Transverse colon (tissue), 4 donors: Measurements from ENCODE around the gene DCTN2. TPM values are rescaled to one million over a fixed set of nuclear protein-coding genes. Genes with fewer than 3 reads are reported as not detected.
A peak's percentile ranks its signal among the peaks of the same experiment; 100 is the strongest.

Source experiments
- DNase-seq: peaks from one replicate; pipeline ENCODE4 v3.0.0-alpha.2; 2019
- H3K27ac ChIP-seq, 4 donors: fragments of 200-600 bp; sonication (generic); 2 replicates each; pipeline ENCODE4 v1.5.1; 2016 to 2018; ENCODE audit warnings: inconsistent platforms in 4 of 4
- H3K27me3 ChIP-seq: fragments of 200-600 bp; sonication (generic); 2 replicates; pipeline ENCODE4 v1.5.1; 2017; ENCODE audit warnings: inconsistent platforms
- H3K36me3 ChIP-seq, 4 donors: fragments of 200-600 bp; sonication (generic); 2 replicates each; pipeline ENCODE4 v1.5.1; 2017 to 2019; ENCODE audit warnings: inconsistent platforms in 4 of 4
- H3K4me1 ChIP-seq, 4 donors: fragments of 200-600 bp; sonication (generic); 2 replicates each; pipeline ENCODE4 v1.5.1; 2017 to 2020; ENCODE audit warnings: inconsistent platforms in 4 of 4
- H3K4me3 ChIP-seq, 4 donors: fragments of 200-600 bp; sonication (generic); 1 replicate in 1 of 4; 2 replicates in 3 of 4; pipeline versions ENCODE4 v1.5.1 to v1.6.1; 2017 to 2019; ENCODE audit warnings: inconsistent platforms in 4 of 4
- H3K9me3 ChIP-seq, 2 donors: fragments of 200-600 bp; sonication (generic); 2 replicates each; pipeline ENCODE4 v1.5.1; 2017 to 2019; ENCODE audit warnings: inconsistent platforms in 2 of 2
- EP300 ChIP-seq: sonication (generic); formaldehyde crosslinking; IDR thresholded peaks from one replicate; pipeline ENCODE4 v1.6.1; 2017; ENCODE audit warnings: antibody characterized with exemption, low read depth
- POLR2A ChIP-seq: fragments of 450-650 bp; IDR thresholded peaks from one replicate; pipeline ENCODE4 v1.6.1; 2016; ENCODE audit warnings: antibody characterized with exemption, mild to moderate bottlenecking, moderate library complexity
- POLR2AphosphoS5 ChIP-seq, 3 donors: sonication (generic); formaldehyde crosslinking; IDR thresholded peaks; one replicate each; pipeline ENCODE4 v1.6.1; 2016; ENCODE audit warnings: antibody characterized with exemption in 3 of 3
- WGBS, 2 donors: methylation state at CpG; one replicate each; pipeline ENCODE4 v1.1.5; 2018; ENCODE audit warnings: low coverage in 1 of 2; 5-methylcytosine and 5-hydroxymethylcytosine counted together
- in situ Hi-C, 4 donors: fragments of 200-750 bp; cut with MboI; loops; one replicate each; pipeline versions ENCODE4 v1.15.0 to v1.15.1; 2017; ENCODE audit warnings: low sequenced_read_pairs in 3 of 4, low pct_ligation_motif_present in 1 of 4, low pct_unique_long_range_greater_than_20kb in 1 of 4
- intact Hi-C: fragments of 100-400 bp; cut with DNase I; formaldehyde crosslinking; loops from one replicate; pipeline ENCODE4 v1.15.1; 2023; ENCODE audit warnings: low total_unique reads
- total RNA-seq, 4 donors: library from RNA; depleted of rRNA; stranded (reverse); fragments of >200 nt; gene quantifications; one replicate each; pipeline ENCODE4 v1.1.0, GENCODE V29; 2016
- TF ChIP-seq, protein P1 (sequence below), 5 experiments: fragments of 200-600 bp in 3 of 5; fragments of 450-650 bp in 2 of 5; sonication (generic) in 3 of 5; IDR thresholded peaks; 1 replicate in 2 of 5; 2 replicates in 3 of 5; pipeline ENCODE4 v1.5.1; 2016 to 2017; ENCODE audit warnings: antibody characterized with exemption in 5 of 5, inconsistent platforms in 3 of 5, mild to moderate bottlenecking in 2 of 5, moderate library complexity in 1 of 5

Gene DCTN2
- total RNA-seq, 4 donors from 2014 or later: 154 to 344 (median 175) TPM

DNA sequence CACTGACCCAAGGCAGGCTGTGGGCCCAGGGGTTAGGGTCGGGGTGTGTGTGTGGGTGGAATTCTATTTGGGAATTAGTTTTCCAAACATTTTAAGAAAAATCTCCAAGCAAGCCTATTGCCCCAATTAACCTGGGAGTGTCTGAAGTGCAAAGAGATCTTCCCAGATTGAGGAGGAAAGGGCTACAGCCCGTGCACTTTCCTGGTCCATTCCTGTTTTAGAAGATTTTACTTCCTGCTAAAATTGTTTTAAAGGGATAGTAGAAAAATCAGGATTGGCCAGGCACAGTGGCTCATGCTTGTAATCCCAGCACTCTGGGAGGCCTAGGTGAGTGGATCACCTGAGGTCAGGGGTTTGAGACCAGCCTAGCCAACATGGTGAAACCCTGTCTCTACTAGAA is 5.3 kb downstream of the DCTN2 start:
- no peaks in the 10 kb centered on the region for H3K36me3 ChIP-seq
- no peak overlapping the region for H3K4me3 ChIP-seq
- no peak for DNase-seq
- intact Hi-C loops: no loop called here
- WGBS, 2 donors: 44 to 60% methylated on average over 1 to 2 of the region's 2 CpGs
- peak overlapping the region; percentile 60 to 69 (median 62) for H3K27ac ChIP-seq
- no peaks in the 10 kb centered on the region for H3K9me3 ChIP-seq
- H3K4me1 ChIP-seq: peaks cover 7 to 46% (median 30%) of the 10 kb centered on the region in 4 donors
- TF ChIP-seq POLR2A (no peak), POLR2AphosphoS5 (IDR thresholded peaks at IDR 0.05) (no peak), EP300 (no peak)
- TF ChIP-seq, protein P1, sequence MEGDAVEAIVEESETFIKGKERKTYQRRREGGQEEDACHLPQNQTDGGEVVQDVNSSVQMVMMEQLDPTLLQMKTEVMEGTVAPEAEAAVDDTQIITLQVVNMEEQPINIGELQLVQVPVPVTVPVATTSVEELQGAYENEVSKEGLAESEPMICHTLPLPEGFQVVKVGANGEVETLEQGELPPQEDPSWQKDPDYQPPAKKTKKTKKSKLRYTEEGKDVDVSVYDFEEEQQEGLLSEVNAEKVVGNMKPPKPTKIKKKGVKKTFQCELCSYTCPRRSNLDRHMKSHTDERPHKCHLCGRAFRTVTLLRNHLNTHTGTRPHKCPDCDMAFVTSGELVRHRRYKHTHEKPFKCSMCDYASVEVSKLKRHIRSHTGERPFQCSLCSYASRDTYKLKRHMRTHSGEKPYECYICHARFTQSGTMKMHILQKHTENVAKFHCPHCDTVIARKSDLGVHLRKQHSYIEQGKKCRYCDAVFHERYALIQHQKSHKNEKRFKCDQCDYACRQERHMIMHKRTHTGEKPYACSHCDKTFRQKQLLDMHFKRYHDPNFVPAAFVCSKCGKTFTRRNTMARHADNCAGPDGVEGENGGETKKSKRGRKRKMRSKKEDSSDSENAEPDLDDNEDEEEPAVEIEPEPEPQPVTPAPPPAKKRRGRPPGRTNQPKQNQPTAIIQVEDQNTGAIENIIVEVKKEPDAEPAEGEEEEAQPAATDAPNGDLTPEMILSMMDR (IDR thresholded peaks at IDR 0.05): no peak
- in situ Hi-C loops: no loop called here
- no peaks in the 10 kb centered on the region for H3K27me3 ChIP-seq

DNA sequence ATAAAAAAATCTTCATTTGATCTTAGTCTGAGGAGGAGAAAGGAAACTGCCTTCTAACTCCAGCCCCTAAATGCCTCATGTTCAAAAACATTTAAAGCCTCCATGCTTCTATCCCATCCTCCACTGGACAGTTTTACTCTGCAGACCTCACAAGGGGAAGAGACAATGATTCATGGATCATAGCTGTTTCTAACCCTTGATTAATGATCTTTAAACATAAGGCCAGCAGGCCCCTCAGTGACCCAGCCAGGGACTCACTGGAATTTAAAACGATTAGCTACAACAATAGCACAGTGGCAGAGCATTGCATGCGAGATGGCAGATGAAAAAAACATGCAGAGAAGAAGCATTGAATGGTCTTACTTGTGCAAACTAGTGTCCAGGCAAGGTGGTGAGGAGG is 6.0 kb downstream of the DCTN2 start:
- no peak overlapping the region for H3K4me3 ChIP-seq
- peak overlapping the region; percentile 60 to 69 (median 62) for H3K27ac ChIP-seq
- H3K27me3 ChIP-seq: no peaks in the 10 kb centered on the region
- TF ChIP-seq, protein P1 (IDR thresholded peaks at IDR 0.05): no peak
- TF ChIP-seq POLR2AphosphoS5 (IDR thresholded peaks at IDR 0.05) (no peak), EP300 (no peak), POLR2A (no peak)
- no peaks in the 10 kb centered on the region for H3K36me3 ChIP-seq
- DNase-seq: no peak
- WGBS, 2 donors: 29 to 35% methylated on average over 2 of the region's 2 CpGs
- in situ Hi-C loops (no loop called here), intact Hi-C loops (no loop called here)
- no peaks in the 10 kb centered on the region for H3K9me3 ChIP-seq
- peaks cover 10 to 50% (median 30%) of the 10 kb centered on the region in 4 donors for H3K4me1 ChIP-seq

DNA sequence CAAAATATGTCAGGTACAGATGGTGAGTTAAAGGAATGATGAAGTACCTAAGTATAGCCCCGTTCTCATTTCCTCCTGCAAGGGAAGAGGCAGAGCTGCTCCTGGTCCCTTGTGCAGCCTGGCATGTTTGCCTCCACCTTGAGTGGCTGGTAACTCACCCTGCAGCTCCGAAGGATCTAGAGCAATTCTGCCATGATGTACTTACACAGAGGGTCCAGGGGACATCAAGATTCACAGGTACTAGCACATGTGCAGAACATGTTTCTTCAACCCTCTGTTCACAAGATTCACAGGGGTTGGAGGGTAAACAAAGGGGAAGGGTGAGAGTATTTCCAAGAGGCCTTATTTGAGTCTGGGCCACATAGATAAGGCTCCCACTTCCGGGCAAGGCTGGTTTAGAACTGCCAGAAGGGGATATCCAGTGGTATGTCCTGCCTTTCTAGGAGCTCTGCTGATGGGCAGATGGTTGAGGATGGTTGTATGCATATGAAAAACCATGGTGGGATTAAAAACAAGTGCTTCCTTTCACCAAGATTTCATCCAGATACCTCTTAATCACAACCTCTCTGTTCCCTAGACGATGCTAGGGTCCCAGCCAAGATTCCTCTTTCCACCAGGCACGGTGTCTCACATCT is 7.7 kb downstream of the DCTN2 start:
- 20 to 83% methylated on average over 1 to 5 of the region's 5 CpGs for WGBS, 2 donors
- TF ChIP-seq EP300 (no peak), POLR2AphosphoS5 (IDR thresholded peaks at IDR 0.05) (no peak), POLR2A (no peak)
- TF ChIP-seq, protein P1 (IDR thresholded peaks at IDR 0.05): no peak
- in situ Hi-C loops (no loop called here), intact Hi-C loops (no loop called here)
- H3K4me1 ChIP-seq: peaks cover 5 to 42% (median 22%) of the 10 kb centered on the region in 4 donors
- no peak overlapping the region for H3K27ac ChIP-seq
- DNase-seq: no peak
- peaks cover 0 to 7% (median 3%) of the 10 kb centered on the region in 4 donors for H3K36me3 ChIP-seq
- no peak overlapping the region for H3K4me3 ChIP-seq
- no peaks in the 10 kb centered on the region for H3K9me3 ChIP-seq
- H3K27me3 ChIP-seq: no peaks in the 10 kb centered on the region

DNA sequence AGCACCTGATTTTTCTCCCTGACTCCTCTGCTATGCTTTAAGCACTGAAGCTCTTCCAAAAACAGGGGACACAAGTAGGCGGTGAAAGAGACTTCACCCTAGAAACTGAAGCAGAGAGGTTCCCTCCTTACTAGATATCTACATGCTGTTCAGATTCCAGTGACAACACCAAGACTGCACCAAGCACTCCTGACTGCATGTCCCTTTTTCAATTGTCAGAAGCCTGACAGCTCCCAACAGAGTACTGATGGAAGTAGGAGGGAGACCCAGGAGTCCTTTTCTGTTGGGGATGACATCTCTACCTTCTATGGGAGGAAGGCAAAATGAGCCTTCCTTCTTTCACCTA is 10.4 kb downstream of the DCTN2 start:
- 95% methylated on average over 1 of the region's 1 CpG; no CpG with 5 or more reads in 1 of the 2 donors for WGBS, 2 donors
- peaks cover 0 to 31% (median 13%) of the 10 kb centered on the region in 4 donors for H3K36me3 ChIP-seq

More for the DNA sequence above, 10.4 kb downstream of the DCTN2 start:
- Histone ChIP-seq H3K4me1 (peaks cover 5 to 25% (median 14%) of the 10 kb centered on the region in 4 donors), H3K9me3 (no peaks in the 10 kb centered on the region), H3K4me3 (no peak overlapping the region), H3K27ac (peak overlapping the region in 3 of 4 donors; percentile 14 to 57 (median 28)), H3K27me3 (no peaks in the 10 kb centered on the region)
- DNase-seq: no peak
- in situ Hi-C loops: no loop called here
- TF ChIP-seq, protein P1 (IDR thresholded peaks at IDR 0.05): no peak
- TF ChIP-seq POLR2A: no peak
- TF ChIP-seq POLR2AphosphoS5 (IDR thresholded peaks at IDR 0.05): no peak
- no peak for TF ChIP-seq EP300
- intact Hi-C loops: no loop called here
